HL-60 (cell line): Measurements from ENCODE around the gene KDM6A.

Experiments used
- DNase-seq, 2 experiments: peaks; one replicate each; pipeline ENCODE4 v3.0.0-alpha.2; 2010 to 2020; ENCODE audit warnings: low read depth in 1 of 2, low spot score in 1 of 2
- H3K27ac ChIP-seq: fragments of 250-450 bp; sonication (Bioruptor Pico); replicated peaks from 2 replicates; pipeline ENCODE4 v1.5.1; 2020; ENCODE audit warnings: mild to moderate bottlenecking, moderate library complexity
- H3K27me3 ChIP-seq: fragments of 250-450 bp; sonication (Bioruptor Pico); 2 replicates; pipeline ENCODE4 v1.5.1; 2021; ENCODE audit warnings: mild to moderate bottlenecking, moderate library complexity; ENCODE audit not compliant: insufficient read depth, poor library complexity, severe bottlenecking
- H3K4me3 ChIP-seq: replicated peaks from 2 replicates; pipeline ENCODE4 v1.5.1; 2011; ENCODE audit warnings: mild to moderate bottlenecking, control low read depth, low read length; ENCODE audit not compliant: insufficient read depth
- CTCF ChIP-seq: IDR thresholded peaks from one replicate; pipeline ENCODE4 v1.5.1; 2011; ENCODE audit warnings: low read length, control low read depth, inconsistent platforms; ENCODE audit not compliant: insufficient read depth
- GABPA ChIP-seq: IDR thresholded peaks from 2 replicates; pipeline ENCODE4 v1.6.1; 2012; ENCODE audit warnings: low read depth
- POLR2AphosphoS5 ChIP-seq: IDR thresholded peaks from 2 replicates; pipeline ENCODE4 v1.6.1; 2012; ENCODE audit warnings: low read depth
- REST ChIP-seq: IDR thresholded peaks from 2 replicates; pipeline ENCODE4 v1.6.1; 2012; ENCODE audit warnings: low read depth; ENCODE audit not compliant: insufficient replicate concordance
- SPI1 ChIP-seq: IDR thresholded peaks from 2 replicates; pipeline ENCODE4 v1.6.1; 2012; ENCODE audit warnings: low read depth, mild to moderate bottlenecking, borderline replicate concordance

The KDM6A gene

GRCh38 chrX:44958480-44958879, 85.5 kb downstream of the KDM6A start:
- Histone ChIP-seq H3K4me3 (no peak overlapping the region), H3K27me3 (no peaks in the 10 kb centered on the region), H3K27ac (no peak overlapping the region)
- DNase-seq = no peak
- no peak for TF ChIP-seq GABPA

GRCh38 chrX:44961817-44962607, 89.0 kb downstream of the KDM6A start:
- H3K4me3 ChIP-seq = no peak overlapping the region
- H3K27me3 ChIP-seq = no peaks in the 10 kb centered on the region
- H3K27ac ChIP-seq = no peak overlapping the region
- TF ChIP-seq GABPA (no peak), POLR2AphosphoS5 (no peak)
- DNase-seq = no peak

GRCh38 chrX:44962944-44963343, 90.0 kb downstream of the KDM6A start:
- no peaks in the 10 kb centered on the region for H3K27me3 ChIP-seq
- H3K27ac ChIP-seq = no peak overlapping the region
- DNase-seq = no peak
- H3K4me3 ChIP-seq = no peak overlapping the region
- TF ChIP-seq POLR2AphosphoS5 = no peak
- TF ChIP-seq CTCF = no peak
- no peak for TF ChIP-seq SPI1
- TF ChIP-seq REST = no peak
- TF ChIP-seq GABPA = no peak

GRCh38 chrX:44967221-44967620, 94.2 kb downstream of the KDM6A start:
- Histone ChIP-seq H3K4me3 (no peak overlapping the region), H3K27me3 (no peaks in the 10 kb centered on the region), H3K27ac (no peak overlapping the region)
- TF ChIP-seq POLR2AphosphoS5 (no peak), GABPA (no peak)
- DNase-seq = no peak

GRCh38 chrX:44970709-44971108, 97.7 kb downstream of the KDM6A start:
- TF ChIP-seq GABPA (no peak), POLR2AphosphoS5 (no peak), SPI1 (no peak), REST (no peak), CTCF (no peak)
- H3K4me3 ChIP-seq = no peak overlapping the region

More at GRCh38 chrX:44970709-44971108, 97.7 kb downstream of the KDM6A start:
- DNase-seq = no peak
- Histone ChIP-seq H3K27ac (no peak overlapping the region), H3K27me3 (no peaks in the 10 kb centered on the region)
